Measurements from ENCODE around the gene OTOS.

DNA sequence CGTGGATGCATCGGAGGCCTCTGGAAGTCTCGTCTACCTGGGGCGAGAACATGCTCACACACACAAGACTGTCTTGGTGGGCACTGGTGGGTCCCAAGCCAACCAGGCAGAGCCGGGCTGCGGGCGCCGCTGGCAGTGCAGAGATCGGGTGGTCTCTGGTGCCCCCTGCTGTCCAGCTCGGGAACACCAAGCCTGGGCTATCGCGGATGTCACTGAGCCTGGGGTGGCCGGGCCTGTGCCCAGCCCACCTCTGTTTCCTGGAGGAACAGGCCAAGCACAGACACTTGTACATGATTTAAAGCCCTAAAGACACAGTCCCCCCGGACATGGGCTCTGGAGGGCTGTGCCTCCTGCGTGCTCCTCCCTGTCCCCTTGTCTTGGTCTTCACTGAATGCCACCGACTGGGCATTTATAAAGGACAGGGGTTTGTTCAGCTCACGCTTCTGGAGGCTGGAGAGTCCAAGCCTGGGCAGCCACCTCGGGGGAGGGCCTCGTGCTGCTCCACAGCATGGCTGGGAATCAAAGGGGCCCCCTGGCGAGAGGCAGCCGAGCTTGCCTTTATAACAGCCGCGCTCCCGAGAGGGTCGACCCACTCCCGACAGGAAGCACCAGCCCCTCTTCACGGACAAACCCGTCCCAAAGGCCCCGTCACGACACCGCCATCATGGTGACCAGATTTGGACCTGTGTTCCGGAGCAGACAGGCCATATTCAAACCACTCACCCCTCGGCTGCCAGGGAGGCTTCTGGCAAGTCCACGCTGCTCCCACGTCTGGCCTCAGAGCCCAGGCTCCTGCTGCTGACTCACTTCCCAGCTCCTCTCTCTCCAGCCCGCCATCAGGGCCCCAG lies 3.6 kb upstream of the OTOS start:
- TF ChIP-seq EZH2 (IDR thresholded peaks at IDR 0.05; ENCODE audit: borderline replicate concordance, low read depth, low read length, poor library complexity, severe bottlenecking) = no peak
- TF ChIP-seq, protein P1, sequence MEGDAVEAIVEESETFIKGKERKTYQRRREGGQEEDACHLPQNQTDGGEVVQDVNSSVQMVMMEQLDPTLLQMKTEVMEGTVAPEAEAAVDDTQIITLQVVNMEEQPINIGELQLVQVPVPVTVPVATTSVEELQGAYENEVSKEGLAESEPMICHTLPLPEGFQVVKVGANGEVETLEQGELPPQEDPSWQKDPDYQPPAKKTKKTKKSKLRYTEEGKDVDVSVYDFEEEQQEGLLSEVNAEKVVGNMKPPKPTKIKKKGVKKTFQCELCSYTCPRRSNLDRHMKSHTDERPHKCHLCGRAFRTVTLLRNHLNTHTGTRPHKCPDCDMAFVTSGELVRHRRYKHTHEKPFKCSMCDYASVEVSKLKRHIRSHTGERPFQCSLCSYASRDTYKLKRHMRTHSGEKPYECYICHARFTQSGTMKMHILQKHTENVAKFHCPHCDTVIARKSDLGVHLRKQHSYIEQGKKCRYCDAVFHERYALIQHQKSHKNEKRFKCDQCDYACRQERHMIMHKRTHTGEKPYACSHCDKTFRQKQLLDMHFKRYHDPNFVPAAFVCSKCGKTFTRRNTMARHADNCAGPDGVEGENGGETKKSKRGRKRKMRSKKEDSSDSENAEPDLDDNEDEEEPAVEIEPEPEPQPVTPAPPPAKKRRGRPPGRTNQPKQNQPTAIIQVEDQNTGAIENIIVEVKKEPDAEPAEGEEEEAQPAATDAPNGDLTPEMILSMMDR (conservative IDR thresholded peaks at IDR 0.05; ENCODE audit: low read depth, low read length) = peak; percentile 91

Data from A673 (cell line).